Suprapubic skin (tissue), 4 donors: Measurements from ENCODE around the gene ADTRP. TPM values are rescaled to one million over a fixed set of nuclear protein-coding genes. Genes with fewer than 3 reads are reported as not detected.

Source experiments
- DNase-seq, 2 donors: peaks; one replicate each; pipeline ENCODE4 v3.0.0-alpha.2; 2019; ENCODE audit warnings: low spot score in 2 of 2
- H3K27ac ChIP-seq: fragments of 200-600 bp; sonication (generic); one replicate; pipeline ENCODE4 v1.5.1; 2019
- H3K27me3 ChIP-seq: fragments of 200-600 bp; sonication (generic); one replicate; pipeline ENCODE4 v1.5.1; 2019
- H3K36me3 ChIP-seq: fragments of 200-600 bp; sonication (generic); one replicate; pipeline ENCODE4 v1.5.1; 2019
- H3K4me1 ChIP-seq: fragments of 200-600 bp; sonication (generic); one replicate; pipeline ENCODE4 v1.5.1; 2019
- H3K4me3 ChIP-seq: fragments of 200-600 bp; sonication (generic); one replicate; pipeline ENCODE4 v1.5.1; 2019; ENCODE audit warnings: mild to moderate bottlenecking
- H3K9me3 ChIP-seq: fragments of 200-600 bp; sonication (generic); one replicate; pipeline ENCODE4 v1.5.1; 2019
- EP300 ChIP-seq: sonication (generic); formaldehyde crosslinking; IDR thresholded peaks from one replicate; pipeline ENCODE4 v1.6.1; 2017; ENCODE audit warnings: antibody characterized with exemption
- POLR2A ChIP-seq, 2 donors: fragments of 450-650 bp; IDR thresholded peaks; one replicate each; pipeline ENCODE4 v1.6.1; 2017; ENCODE audit warnings: antibody characterized with exemption in 2 of 2, mild to moderate bottlenecking in 2 of 2, moderate library complexity in 2 of 2
- POLR2AphosphoS5 ChIP-seq, 3 donors: sonication (generic); formaldehyde crosslinking; IDR thresholded peaks; one replicate each; pipeline ENCODE4 v1.6.1; 2017; ENCODE audit warnings: antibody characterized with exemption in 3 of 3
- WGBS: methylation state at CpG from one replicate; pipeline ENCODE4 v1.1.5; 2018; 5-methylcytosine and 5-hydroxymethylcytosine counted together
- total RNA-seq, 4 donors: library from RNA; depleted of rRNA; stranded (reverse); fragments of >200 nt; gene quantifications; one replicate each; pipeline ENCODE4 v1.1.0, GENCODE V29; 2016
- TF ChIP-seq, protein P1 (sequence below), 2 donors: fragments of 200-600 bp in 1 of 2; fragments of 450-650 bp in 1 of 2; sonication (generic) in 1 of 2; IDR thresholded peaks; one replicate each; pipeline ENCODE4 v1.5.1; 2016 to 2019; ENCODE audit warnings: antibody characterized with exemption in 2 of 2, mild to moderate bottlenecking in 1 of 2, moderate library complexity in 1 of 2

ADTRP gene
- total RNA-seq, 4 donors from 2014 or later, result 19.6 to 39.5 (median 26.2) TPM

DNA sequence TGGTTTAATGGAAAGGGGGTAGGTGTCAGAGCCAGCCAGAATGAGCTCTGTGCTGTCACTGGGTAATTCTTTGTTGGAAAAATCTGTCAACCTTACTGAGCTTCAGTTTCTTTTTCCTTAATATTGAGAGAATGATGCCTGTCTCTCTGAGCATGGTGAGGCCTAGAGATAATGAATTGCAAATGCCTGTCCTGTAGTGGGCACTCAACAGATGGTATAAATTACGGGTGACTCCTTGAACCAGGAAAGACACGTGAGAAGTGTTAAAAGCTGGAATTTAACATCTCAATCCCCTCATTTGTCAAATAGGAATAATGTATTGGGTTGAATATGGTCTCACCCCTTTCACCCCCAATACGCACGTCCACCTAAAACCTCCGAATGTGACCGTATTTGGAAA lies 74.9 kb downstream of the ADTRP start:
- H3K9me3 ChIP-seq, result no peaks in the 10 kb centered on the region

DNA sequence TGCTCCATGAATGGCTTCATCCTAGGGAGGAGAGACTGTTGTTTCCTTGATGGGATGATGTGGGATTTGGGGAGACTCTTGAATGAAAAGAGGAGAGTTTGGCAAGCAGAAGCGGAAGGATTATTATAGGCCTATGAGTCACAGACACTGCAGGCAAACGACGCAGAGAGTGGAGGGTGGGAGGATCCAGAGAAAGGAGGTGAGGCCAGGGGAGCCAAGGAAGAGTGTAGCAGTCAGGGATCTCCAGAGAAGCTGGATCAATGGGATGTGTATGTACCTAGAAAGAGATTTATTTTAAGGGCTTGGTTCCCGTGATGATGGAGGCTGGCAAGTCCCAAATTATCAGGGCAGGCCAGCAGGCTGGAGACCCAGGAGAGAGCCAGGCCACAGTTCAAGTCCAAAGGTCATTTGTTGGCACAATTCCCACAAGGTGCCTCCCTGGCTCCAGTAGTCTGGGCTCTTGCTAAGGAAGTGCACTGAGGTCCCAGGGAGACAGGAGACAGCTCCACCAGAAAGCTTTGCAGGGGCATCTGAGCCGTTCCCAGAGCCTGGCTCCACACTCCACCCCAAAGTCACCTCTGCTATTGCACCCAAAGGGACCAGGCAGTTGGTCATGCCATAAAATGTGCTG lies 76.0 kb downstream of the ADTRP start:
- Histone ChIP-seq H3K27me3 (no peaks in the 10 kb centered on the region), H3K36me3 (no peaks in the 10 kb centered on the region), H3K27ac (no peak overlapping the region), H3K4me1 (peaks cover 11% of the 10 kb centered on the region), H3K4me3 (no peak overlapping the region), H3K9me3 (no peaks in the 10 kb centered on the region)
- TF ChIP-seq POLR2A (IDR thresholded peaks at IDR 0.05) (no peak), POLR2AphosphoS5 (IDR thresholded peaks at IDR 0.05) (no peak), EP300 (no peak)
- TF ChIP-seq, protein P1, sequence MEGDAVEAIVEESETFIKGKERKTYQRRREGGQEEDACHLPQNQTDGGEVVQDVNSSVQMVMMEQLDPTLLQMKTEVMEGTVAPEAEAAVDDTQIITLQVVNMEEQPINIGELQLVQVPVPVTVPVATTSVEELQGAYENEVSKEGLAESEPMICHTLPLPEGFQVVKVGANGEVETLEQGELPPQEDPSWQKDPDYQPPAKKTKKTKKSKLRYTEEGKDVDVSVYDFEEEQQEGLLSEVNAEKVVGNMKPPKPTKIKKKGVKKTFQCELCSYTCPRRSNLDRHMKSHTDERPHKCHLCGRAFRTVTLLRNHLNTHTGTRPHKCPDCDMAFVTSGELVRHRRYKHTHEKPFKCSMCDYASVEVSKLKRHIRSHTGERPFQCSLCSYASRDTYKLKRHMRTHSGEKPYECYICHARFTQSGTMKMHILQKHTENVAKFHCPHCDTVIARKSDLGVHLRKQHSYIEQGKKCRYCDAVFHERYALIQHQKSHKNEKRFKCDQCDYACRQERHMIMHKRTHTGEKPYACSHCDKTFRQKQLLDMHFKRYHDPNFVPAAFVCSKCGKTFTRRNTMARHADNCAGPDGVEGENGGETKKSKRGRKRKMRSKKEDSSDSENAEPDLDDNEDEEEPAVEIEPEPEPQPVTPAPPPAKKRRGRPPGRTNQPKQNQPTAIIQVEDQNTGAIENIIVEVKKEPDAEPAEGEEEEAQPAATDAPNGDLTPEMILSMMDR (IDR thresholded peaks at IDR 0.05), result no peak
- WGBS, result 30% methylated on average over 4 of the region's 5 CpGs
- no peak for DNase-seq

More for the DNA sequence above, 74.9 kb downstream of the ADTRP start:
- Histone ChIP-seq H3K4me1 (peaks cover 11% of the 10 kb centered on the region), H3K27ac (no peak overlapping the region), H3K27me3 (no peaks in the 10 kb centered on the region), H3K4me3 (no peak overlapping the region), H3K36me3 (no peaks in the 10 kb centered on the region)
- DNase-seq, result no peak
- 94% methylated on average over 6 of the region's 6 CpGs for WGBS
- no peak for TF ChIP-seq POLR2A (IDR thresholded peaks at IDR 0.05)
- TF ChIP-seq, protein P1 (IDR thresholded peaks at IDR 0.05), result no peak
- no peak for TF ChIP-seq POLR2AphosphoS5 (IDR thresholded peaks at IDR 0.05)
- TF ChIP-seq EP300, result no peak

DNA sequence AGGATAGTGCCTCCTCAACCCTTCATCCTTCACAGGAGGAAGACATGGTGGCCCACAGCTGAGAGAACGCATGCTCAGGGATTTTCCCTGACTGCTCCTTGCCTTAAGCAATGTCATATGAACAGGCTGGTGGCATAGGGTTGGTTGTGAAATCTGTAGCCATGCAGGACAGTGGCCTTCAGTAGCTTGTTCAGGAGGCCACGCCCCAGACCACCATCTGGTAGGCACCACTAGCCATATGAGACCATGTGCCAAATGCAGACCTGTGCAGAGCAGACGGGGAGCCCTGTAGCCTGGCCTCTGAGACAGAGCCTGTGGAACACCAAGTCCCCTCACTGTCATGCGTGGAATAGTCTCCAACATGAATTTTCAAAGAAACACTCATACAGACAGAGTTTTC lies 76.5 kb downstream of the ADTRP start:
- H3K36me3 ChIP-seq, result no peaks in the 10 kb centered on the region
- H3K4me3 ChIP-seq, result no peak overlapping the region
- DNase-seq, result no peak
- no peaks in the 10 kb centered on the region for H3K9me3 ChIP-seq
- H3K4me1 ChIP-seq, result peaks cover 11% of the 10 kb centered on the region
- H3K27me3 ChIP-seq, result no peaks in the 10 kb centered on the region
- H3K27ac ChIP-seq, result no peak overlapping the region
- WGBS, result 85% methylated on average over 4 of the region's 4 CpGs
- TF ChIP-seq EP300 (no peak), POLR2A (IDR thresholded peaks at IDR 0.05) (no peak), POLR2AphosphoS5 (IDR thresholded peaks at IDR 0.05) (no peak)
- TF ChIP-seq, protein P1 (IDR thresholded peaks at IDR 0.05), result no peak

DNA sequence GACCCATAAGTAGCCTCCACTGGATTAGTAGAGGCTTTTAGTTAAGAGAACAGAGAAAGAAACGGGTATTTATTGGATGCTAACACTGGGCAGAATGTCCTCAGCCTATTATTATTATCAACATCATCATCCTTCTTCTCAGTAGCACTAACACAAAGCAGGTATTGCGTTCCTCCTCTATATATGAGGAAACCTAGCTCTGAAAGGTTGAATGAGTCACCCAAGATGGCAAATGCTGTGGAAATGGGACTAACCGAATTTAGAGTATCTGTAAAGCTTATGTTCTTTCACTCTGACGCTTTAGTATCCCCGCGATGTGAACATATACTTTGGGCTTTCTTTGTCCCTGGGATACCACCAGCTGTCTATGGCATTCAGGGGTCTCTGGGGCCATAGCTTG lies 77.0 kb downstream of the ADTRP start:
- WGBS, result 93% methylated on average over 6 of the region's 6 CpGs
- Histone ChIP-seq H3K9me3 (no peaks in the 10 kb centered on the region), H3K4me1 (peaks cover 11% of the 10 kb centered on the region), H3K27ac (no peak overlapping the region), H3K36me3 (no peaks in the 10 kb centered on the region), H3K4me3 (no peak overlapping the region), H3K27me3 (no peaks in the 10 kb centered on the region)
- TF ChIP-seq POLR2A (IDR thresholded peaks at IDR 0.05) (no peak), POLR2AphosphoS5 (IDR thresholded peaks at IDR 0.05) (no peak), EP300 (no peak)
- TF ChIP-seq, protein P1 (IDR thresholded peaks at IDR 0.05), result no peak
- no peak for DNase-seq

DNA sequence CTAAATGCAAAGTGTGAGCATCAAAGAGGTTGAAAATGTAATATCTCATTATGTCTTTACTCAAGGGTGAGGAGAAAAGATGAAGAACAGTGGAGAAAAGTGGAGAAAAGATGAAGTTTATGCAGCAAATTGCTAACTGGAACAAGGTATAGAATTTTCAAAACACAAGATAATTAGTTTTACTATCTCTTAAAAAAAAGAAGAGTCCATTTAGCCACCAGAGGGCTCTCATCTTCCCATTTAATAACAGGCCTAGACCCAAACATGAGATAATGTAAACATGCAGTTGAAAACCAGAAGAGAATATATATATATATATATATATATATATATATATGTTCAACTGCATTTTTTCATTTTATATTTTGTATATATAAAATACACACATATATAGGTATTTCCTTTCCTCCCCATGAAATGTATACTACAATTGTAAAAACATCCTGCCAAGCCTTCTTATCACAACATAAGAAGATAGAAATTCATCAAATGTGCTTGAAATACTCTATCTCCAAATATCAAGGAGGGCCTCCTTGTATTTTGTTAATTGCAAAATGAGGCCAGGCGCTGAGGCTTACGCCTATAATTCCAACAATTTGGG lies 78.4 kb downstream of the ADTRP start:
- H3K4me1 ChIP-seq, result peaks cover 11% of the 10 kb centered on the region
- TF ChIP-seq, protein P1 (IDR thresholded peaks at IDR 0.05), result peak in 1 of 2 donors; percentile 22
- no peak for TF ChIP-seq POLR2A (IDR thresholded peaks at IDR 0.05)
- WGBS, result 93% methylated on average over 2 of the region's 2 CpGs
- DNase-seq, result no peak
- H3K27me3 ChIP-seq, result no peaks in the 10 kb centered on the region
- H3K4me3 ChIP-seq, result no peak overlapping the region
- H3K9me3 ChIP-seq, result no peaks in the 10 kb centered on the region
- no peak overlapping the region for H3K27ac ChIP-seq
- no peaks in the 10 kb centered on the region for H3K36me3 ChIP-seq
